HepG2 (cell line): ENCODE data around the gene RAB6B. TPM values are rescaled to one million over a fixed set of nuclear protein-coding genes. Genes with fewer than 3 reads are reported as not detected.

Experiments
- ATAC-seq: fragments of 200-7000 bp; cut with Tn5 transposase; 3 replicates; pipeline ENCODE4 v1.9.1; 2020; ENCODE audit warnings: mild to moderate bottlenecking, moderate library complexity
- BruUV-seq: library from RNA; stranded (reverse); fragments of 400-500 nt; replicated peaks from 2 replicates; lab custom pipeline; 2021; lab: Mats Ljungman, UMichigan
- CTCF ChIA-PET: fragments of 300-600 bp; formaldehyde crosslinking; extraction: SDS; loops from one replicate; lab custom pipeline; 2021; ENCODE audit warnings: low total read pairs, inconsistent platforms, low intra/inter-chr PET ratio; lab: Yijun Ruan, JAX
- POLR2A ChIA-PET: fragments of 350-600 bp; sonication (Branson Sonifier 250); formaldehyde crosslinking; loops from one replicate; lab custom pipeline; 2020; ENCODE audit warnings: antibody characterized with exemption, inconsistent platforms; lab: Yijun Ruan, JAX
- DNase-seq: peaks from one replicate; pipeline ENCODE4 v3.0.0-alpha.2; 2015; ENCODE audit warnings: low spot score
- FAIRE-seq: peaks from 3 replicates; lab custom pipeline; 2011; peaks lifted over from hg19 to GRCh38; lab: Jason Lieb, UNC
- H2AFZ ChIP-seq: one replicate; pipeline ENCODE4 v1.6.1; 2011; ENCODE audit warnings: low read length, inconsistent platforms
- H3K27ac ChIP-seq: fragments of 300-600 bp; 3 replicates; pipeline ENCODE4 v1.8.0; 2011; ENCODE audit warnings: mixed run types, mild to moderate bottlenecking, mixed read lengths, low read length, inconsistent platforms; ENCODE audit not compliant: insufficient read depth; ENCODE audit errors: extremely low read length
- H3K27me3 ChIP-seq, 2 experiments: fragments of 200-600 bp in 1 of 2; 2 replicates in 1 of 2; 3 replicates in 1 of 2; pipeline versions ENCODE4 v1.6.0 to v1.8.0; 2011; ENCODE audit warnings: low read length in 2 of 2, mild to moderate bottlenecking in 2 of 2, moderate library complexity in 2 of 2, inconsistent platforms in 1 of 2; ENCODE audit not compliant: insufficient read depth in 2 of 2, control insufficient read depth in 1 of 2
- H3K36me3 ChIP-seq, 2 experiments: fragments of 200-600 bp in 1 of 2; replicated peaks in 1 of 2; 2 replicates in 1 of 2; 3 replicates in 1 of 2; pipeline versions ENCODE4 v1.5.1 to v1.8.0; 2011; ENCODE audit warnings: low read length in 2 of 2, inconsistent platforms in 1 of 2; ENCODE audit not compliant: insufficient read depth in 2 of 2, control insufficient read depth in 1 of 2
- H3K4me1 ChIP-seq: 2 replicates; pipeline ENCODE4 v1.5.1; 2012; ENCODE audit warnings: low read length, inconsistent platforms; ENCODE audit not compliant: insufficient read depth
- H3K4me2 ChIP-seq: 2 replicates; pipeline ENCODE4 v1.6.0; 2011; ENCODE audit warnings: low read depth, low read length, inconsistent platforms
- H3K4me3 ChIP-seq, 3 experiments: fragments of 200-600 bp in 1 of 3; sonication (generic), shearing (Covaris generic) in 1 of 3; replicated peaks in 1 of 3; 2 replicates each; pipeline ENCODE4 v1.5.1; 2011 to 2016; ENCODE audit warnings: low read length in 3 of 3, inconsistent platforms in 2 of 3, low read depth in 2 of 3, mild to moderate bottlenecking in 2 of 3, control low read depth in 1 of 3, mixed read lengths in 1 of 3; ENCODE audit not compliant: insufficient read depth in 1 of 3
- H3K79me2 ChIP-seq: one replicate; pipeline ENCODE4 v1.6.1; 2011; ENCODE audit warnings: low read length, inconsistent platforms; ENCODE audit not compliant: insufficient read depth
- H3K9ac ChIP-seq: 2 replicates; pipeline ENCODE4 v1.6.0; 2011; ENCODE audit warnings: mild to moderate bottlenecking, low read depth, low read length, inconsistent platforms; ENCODE audit not compliant: insufficient read depth
- H3K9me3 ChIP-seq: 2 replicates; pipeline ENCODE4 v1.5.1; 2012; ENCODE audit warnings: mild to moderate bottlenecking, low read length
- H4K20me1 ChIP-seq: 2 replicates; pipeline ENCODE4 v1.6.0; 2011; ENCODE audit warnings: inconsistent platforms, mild to moderate bottlenecking, low read length, moderate library complexity; ENCODE audit not compliant: insufficient read depth
- AHR ChIP-seq: IDR thresholded peaks from 2 replicates; pipeline ENCODE4 v1.6.1; 2018; ENCODE audit warnings: missing genetic modification reagents, missing compliant biosample characterization
- ELF4 ChIP-seq: sonication (generic); formaldehyde crosslinking; IDR thresholded peaks from 2 replicates; pipeline ENCODE4 v1.5.0; 2020; ENCODE audit warnings: missing genetic modification reagents, mild to moderate bottlenecking, moderate library complexity, borderline replicate concordance
- HOXA7 ChIP-seq: sonication (generic); formaldehyde crosslinking; IDR thresholded peaks from 2 replicates; pipeline ENCODE4 v1.8.1; 2022; ENCODE audit warnings: mild to moderate bottlenecking, missing genetic modification reagents, moderate library complexity
- ISL2 ChIP-seq: sonication (generic); formaldehyde crosslinking; IDR thresholded peaks from 2 replicates; pipeline ENCODE4 v1.5.0; 2020; ENCODE audit warnings: missing genetic modification reagents
- KDM4B ChIP-seq: sonication (generic); formaldehyde crosslinking; IDR thresholded peaks from 2 replicates; pipeline ENCODE4 v1.4.0; 2020; ENCODE audit warnings: missing genetic modification reagents
- NAIF1 ChIP-seq: sonication (generic); formaldehyde crosslinking; IDR thresholded peaks from 2 replicates; pipeline ENCODE4 v1.5.0; 2020; ENCODE audit warnings: mild to moderate bottlenecking, missing genetic modification reagents, borderline replicate concordance
- ZBTB7B ChIP-seq: sonication (generic); formaldehyde crosslinking; IDR thresholded peaks from 2 replicates; pipeline ENCODE4 v1.4.0; 2020; ENCODE audit warnings: missing genetic modification reagents
- ZNF7 ChIP-seq: IDR thresholded peaks from 2 replicates; pipeline ENCODE4 v1.6.1; 2016; ENCODE audit warnings: missing biosample characterization, missing genetic modification reagents
- WGBS: methylation state at CpG from one replicate; pipeline ENCODE4 v1.1.6; 2017; ENCODE audit warnings: low lambda C conversion rate; 5-methylcytosine and 5-hydroxymethylcytosine counted together
- in situ Hi-C: cut with HindIII; loops from 2 replicates; pipeline ENCODE4 v1.10.0; 2017; ENCODE audit warnings: low pct_unique_long_range_greater_than_20kb; ENCODE audit not compliant: extremely low pct_ligation_motif_present
- intact Hi-C: fragments of 100-400 bp; cut with micrococcal nuclease; formaldehyde crosslinking; loops from one replicate; pipeline ENCODE4 v1.10.0; 2022; ENCODE audit not compliant: unreplicated experiment
- polyA plus RNA-seq, 8 experiments: library from polyadenylated mRNA; depleted of rRNA in 3 of 8; stranded (reverse) in 7 of 8; unstranded in 1 of 8; fragments of >200 nt; fragmentation: Illumina TruSeq in 4 of 8; extraction: Trizol in 4 of 8; gene quantifications; 2 replicates each; pipeline versions ENCODE4 v1.2.1 to v1.2.3, GENCODE V29; 2011 to 2016; ENCODE audit warnings: low read depth in 4 of 8, missing spikeins in 1 of 8, mixed read lengths in 1 of 8; ENCODE audit not compliant: insufficient read depth in 1 of 8
- total RNA-seq, 5 experiments: library from RNA; depleted of rRNA; stranded (reverse); fragments of >200 nt; fragmentation: Illumina TruSeq; extraction: Trizol; gene quantifications; 2 replicates each; pipeline ENCODE4 v1.2.3, GENCODE V29; 2016; ENCODE audit warnings: low read depth in 1 of 5
- TF ChIP-seq, protein P1 (sequence below): sonication (generic); formaldehyde crosslinking; IDR thresholded peaks from 2 replicates; pipeline ENCODE4 v1.8.1; 2023; ENCODE audit warnings: mild to moderate bottlenecking, inconsistent platforms, moderate library complexity, missing genetic modification reagents, borderline replicate concordance
- TF ChIP-seq, protein P2 (sequence below): IDR thresholded peaks from 2 replicates; pipeline ENCODE4 v1.6.1; 2016; ENCODE audit warnings: low read depth

The RAB6B gene
- total and polyA plus RNA-seq, 2 of the 13 experiments (the other 11 are each of a cell fraction or from before 2014, with no cell fraction given) = 0.16 TPM; not detected in 1

DNA sequence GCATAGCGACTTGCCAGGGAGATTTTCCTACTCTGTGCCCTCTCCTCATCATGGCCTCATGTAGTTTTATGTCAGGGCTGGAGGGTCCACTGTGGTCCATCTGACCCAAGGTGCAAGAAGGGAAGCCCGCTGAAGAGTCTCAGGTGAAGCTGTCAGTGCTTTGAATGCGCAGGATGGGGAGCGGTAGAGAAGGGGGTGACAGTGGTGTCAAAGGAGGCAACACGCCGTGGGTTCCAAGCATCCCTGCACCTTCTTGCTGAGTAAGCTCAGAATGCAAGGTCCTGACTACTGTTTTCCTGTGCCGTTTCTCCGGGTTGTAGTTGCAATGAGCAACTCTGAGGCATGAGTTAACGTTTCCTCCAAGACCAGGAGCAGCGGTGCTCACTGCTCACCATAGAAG is 44.9 kb upstream of the RAB6B start (continued):
- no peak for TF ChIP-seq KDM4B

DNA sequence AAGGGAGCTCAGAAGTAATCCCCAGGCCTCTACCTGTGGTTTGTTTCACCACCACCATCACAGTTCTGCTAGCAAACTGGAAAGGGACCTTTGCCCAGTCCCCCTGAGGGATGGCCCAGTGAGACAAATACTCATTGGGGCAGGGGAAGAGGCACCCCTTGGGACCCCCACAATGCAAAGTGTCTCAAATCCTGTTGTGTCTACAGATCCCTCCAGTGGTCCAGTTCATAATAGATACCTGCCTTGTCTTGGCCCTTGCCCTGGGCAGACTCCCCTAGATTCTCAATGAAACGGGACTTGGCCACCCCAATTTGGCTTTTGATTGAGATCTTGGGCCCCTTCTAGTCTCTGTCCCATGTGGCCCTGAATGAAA is 43.8 kb upstream of the RAB6B start:
- in situ Hi-C loops (loop anchor here (10.0 kb wide), 1 partner anchor 105 kb away; no protein-coding TSS in a partner anchor), intact Hi-C loops (no loop called here)
- Histone ChIP-seq H3K4me3 (no peak overlapping the region), H3K27me3 (peaks cover 4 to 33% of the 10 kb centered on the region in 2 experiments; a peak in 3 of 5 replicates), H3K9ac (no peak overlapping the region), H3K4me2 (no peak overlapping the region), H3K27ac (no peak overlapping the region), H3K36me3 (no peaks in the 10 kb centered on the region), H4K20me1 (no peaks in the 10 kb centered on the region), H3K9me3 (no peaks in the 10 kb centered on the region), H3K79me2 (no peaks in the 10 kb centered on the region), H2AFZ (no peak overlapping the region), H3K4me1 (no peaks in the 10 kb centered on the region)
- WGBS = 0% methylated on average over 1 of the region's 1 CpG
- POLR2A ChIA-PET = no interaction called here
- ATAC-seq (no peak), DNase-seq (no peak), FAIRE-seq (no peak)
- CTCF ChIA-PET = no interaction called here
- no TSS peak for BruUV-seq
- no peak for TF ChIP-seq AHR (CRISPR knock-in tag)
- no peak for TF ChIP-seq ZNF7 (CRISPR knock-in tag)
- no peak for TF ChIP-seq ZBTB7B (CRISPR knock-in tag)
- no peak for TF ChIP-seq NAIF1 (CRISPR knock-in tag)
- TF ChIP-seq HOXA7 (CRISPR knock-in tag) = no peak
- no peak for TF ChIP-seq ELF4 (CRISPR knock-in tag)
- TF ChIP-seq, protein P1, sequence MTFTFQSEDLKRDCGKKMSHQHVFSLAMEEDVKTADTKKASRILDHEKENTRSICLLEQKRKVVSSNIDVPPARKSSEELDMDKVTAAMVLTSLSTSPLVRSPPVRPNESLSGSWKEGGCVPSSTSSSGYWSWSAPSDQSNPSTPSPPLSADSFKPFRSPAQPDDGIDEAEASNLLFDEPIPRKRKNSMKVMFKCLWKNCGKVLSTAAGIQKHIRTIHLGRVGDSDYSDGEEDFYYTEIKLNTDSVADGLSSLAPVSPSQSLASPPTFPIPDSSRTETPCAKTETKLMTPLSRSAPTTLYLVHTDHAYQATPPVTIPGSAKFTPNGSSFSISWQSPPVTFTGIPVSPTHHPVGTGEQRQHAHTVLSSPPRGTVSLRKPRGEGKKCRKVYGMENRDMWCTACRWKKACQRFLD = no peak
- no peak for TF ChIP-seq ISL2 (CRISPR knock-in tag)
- TF ChIP-seq, protein P2, sequence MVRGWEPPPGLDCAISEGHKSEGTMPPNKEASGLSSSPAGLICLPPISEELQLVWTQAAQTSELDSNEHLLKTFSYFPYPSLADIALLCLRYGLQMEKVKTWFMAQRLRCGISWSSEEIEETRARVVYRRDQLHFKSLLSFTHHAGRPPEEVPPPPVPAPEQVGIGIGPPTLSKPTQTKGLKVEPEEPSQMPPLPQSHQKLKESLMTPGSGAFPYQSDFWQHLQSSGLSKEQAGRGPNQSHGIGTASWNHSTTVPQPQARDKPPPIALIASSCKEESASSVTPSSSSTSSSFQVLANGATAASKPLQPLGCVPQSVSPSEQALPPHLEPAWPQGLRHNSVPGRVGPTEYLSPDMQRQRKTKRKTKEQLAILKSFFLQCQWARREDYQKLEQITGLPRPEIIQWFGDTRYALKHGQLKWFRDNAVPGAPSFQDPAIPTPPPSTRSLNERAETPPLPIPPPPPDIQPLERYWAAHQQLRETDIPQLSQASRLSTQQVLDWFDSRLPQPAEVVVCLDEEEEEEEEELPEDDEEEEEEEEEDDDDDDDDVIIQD (CRISPR knock-in tag) = no peak
